Measurements from ENCODE around the gene BCAS4. TPM values are rescaled to one million over a fixed set of nuclear protein-coding genes. Genes with fewer than 3 reads are reported as not detected.

Gene BCAS4
- total RNA-seq, 1 experiment from 2014 or later, result 25.8 TPM

DNA sequence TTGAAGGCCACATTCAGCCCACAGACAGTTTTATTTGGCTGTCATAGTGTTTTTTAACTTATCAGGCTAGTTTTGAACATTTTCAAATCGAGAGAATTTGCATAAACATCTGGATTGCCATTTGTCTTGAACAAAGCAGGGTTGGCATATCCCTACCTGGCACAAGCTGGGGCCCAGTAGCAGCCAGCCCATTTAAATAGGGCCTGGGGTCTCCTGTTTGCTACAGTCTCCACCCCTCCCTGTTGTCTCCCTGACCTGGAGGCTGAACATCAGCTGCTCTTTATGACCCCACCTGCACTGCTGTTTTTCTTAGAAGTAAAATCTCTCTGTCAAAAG, 10.5 kb downstream of the BCAS4 start:
- TF ChIP-seq, protein P1, sequence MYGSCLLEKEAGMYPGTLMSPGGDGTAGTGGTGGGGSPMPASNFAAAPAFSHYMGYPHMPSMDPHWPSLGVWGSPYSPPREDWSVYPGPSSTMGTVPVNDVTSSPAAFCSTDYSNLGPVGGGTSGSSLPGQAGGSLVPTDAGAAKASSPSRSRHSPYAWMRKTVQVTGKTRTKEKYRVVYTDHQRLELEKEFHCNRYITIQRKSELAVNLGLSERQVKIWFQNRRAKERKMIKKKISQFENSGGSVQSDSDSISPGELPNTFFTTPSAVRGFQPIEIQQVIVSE (CRISPR knock-in tag; IDR thresholded peaks at IDR 0.05; ENCODE audit: borderline replicate concordance), result no peak
- TF ChIP-seq, protein P2, sequence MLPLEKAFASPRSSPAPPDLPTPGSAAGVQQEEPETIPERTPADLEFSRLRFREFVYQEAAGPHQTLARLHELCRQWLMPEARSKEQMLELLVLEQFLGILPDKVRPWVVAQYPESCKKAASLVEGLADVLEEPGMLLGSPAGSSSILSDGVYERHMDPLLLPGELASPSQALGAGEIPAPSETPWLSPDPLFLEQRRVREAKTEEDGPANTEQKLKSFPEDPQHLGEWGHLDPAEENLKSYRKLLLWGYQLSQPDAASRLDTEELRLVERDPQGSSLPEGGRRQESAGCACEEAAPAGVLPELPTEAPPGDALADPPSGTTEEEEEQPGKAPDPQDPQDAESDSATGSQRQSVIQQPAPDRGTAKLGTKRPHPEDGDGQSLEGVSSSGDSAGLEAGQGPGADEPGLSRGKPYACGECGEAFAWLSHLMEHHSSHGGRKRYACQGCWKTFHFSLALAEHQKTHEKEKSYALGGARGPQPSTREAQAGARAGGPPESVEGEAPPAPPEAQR (CRISPR knock-in tag; IDR thresholded peaks at IDR 0.05), result no peak
- TF ChIP-seq ZNF219 (CRISPR knock-in tag; IDR thresholded peaks at IDR 0.05; ENCODE audit: borderline replicate concordance) (no peak), JAZF1 (CRISPR knock-in tag; IDR thresholded peaks at IDR 0.05) (no peak), NR1H2 (CRISPR knock-in tag; IDR thresholded peaks at IDR 0.05) (no peak), SOX15 (CRISPR knock-in tag; IDR thresholded peaks at IDR 0.05) (no peak), ZNF317 (CRISPR knock-in tag; IDR thresholded peaks at IDR 0.05; ENCODE audit: borderline replicate concordance, low read depth) (no peak), SMAD4 (CRISPR knock-in tag; IDR thresholded peaks at IDR 0.05) (no peak), KAT7 (CRISPR knock-in tag; IDR thresholded peaks at IDR 0.05; ENCODE audit: borderline replicate concordance) (no peak), RELA (CRISPR knock-in tag; IDR thresholded peaks at IDR 0.05; ENCODE audit: borderline replicate concordance) (no peak), NR2C2 (CRISPR knock-in tag; IDR thresholded peaks at IDR 0.05) (no peak), ELF4 (CRISPR knock-in tag; IDR thresholded peaks at IDR 0.05; ENCODE audit: low read depth) (no peak), ZNF423 (CRISPR knock-in tag; IDR thresholded peaks at IDR 0.05) (no peak)
- TF ChIP-seq, protein P3, sequence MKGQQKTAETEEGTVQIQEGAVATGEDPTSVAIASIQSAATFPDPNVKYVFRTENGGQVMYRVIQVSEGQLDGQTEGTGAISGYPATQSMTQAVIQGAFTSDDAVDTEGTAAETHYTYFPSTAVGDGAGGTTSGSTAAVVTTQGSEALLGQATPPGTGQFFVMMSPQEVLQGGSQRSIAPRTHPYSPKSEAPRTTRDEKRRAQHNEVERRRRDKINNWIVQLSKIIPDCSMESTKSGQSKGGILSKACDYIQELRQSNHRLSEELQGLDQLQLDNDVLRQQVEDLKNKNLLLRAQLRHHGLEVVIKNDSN (CRISPR knock-in tag; IDR thresholded peaks at IDR 0.05), result no peak
- TF ChIP-seq, protein P4, sequence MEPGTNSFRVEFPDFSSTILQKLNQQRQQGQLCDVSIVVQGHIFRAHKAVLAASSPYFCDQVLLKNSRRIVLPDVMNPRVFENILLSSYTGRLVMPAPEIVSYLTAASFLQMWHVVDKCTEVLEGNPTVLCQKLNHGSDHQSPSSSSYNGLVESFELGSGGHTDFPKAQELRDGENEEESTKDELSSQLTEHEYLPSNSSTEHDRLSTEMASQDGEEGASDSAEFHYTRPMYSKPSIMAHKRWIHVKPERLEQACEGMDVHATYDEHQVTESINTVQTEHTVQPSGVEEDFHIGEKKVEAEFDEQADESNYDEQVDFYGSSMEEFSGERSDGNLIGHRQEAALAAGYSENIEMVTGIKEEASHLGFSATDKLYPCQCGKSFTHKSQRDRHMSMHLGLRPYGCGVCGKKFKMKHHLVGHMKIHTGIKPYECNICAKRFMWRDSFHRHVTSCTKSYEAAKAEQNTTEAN (CRISPR knock-in tag; IDR thresholded peaks at IDR 0.05), result no peak
- TF ChIP-seq, protein P5, sequence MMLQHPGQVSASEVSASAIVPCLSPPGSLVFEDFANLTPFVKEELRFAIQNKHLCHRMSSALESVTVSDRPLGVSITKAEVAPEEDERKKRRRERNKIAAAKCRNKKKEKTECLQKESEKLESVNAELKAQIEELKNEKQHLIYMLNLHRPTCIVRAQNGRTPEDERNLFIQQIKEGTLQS (CRISPR knock-in tag; conservative IDR thresholded peaks at IDR 0.05), result no peak
- TF ChIP-seq, protein P6, sequence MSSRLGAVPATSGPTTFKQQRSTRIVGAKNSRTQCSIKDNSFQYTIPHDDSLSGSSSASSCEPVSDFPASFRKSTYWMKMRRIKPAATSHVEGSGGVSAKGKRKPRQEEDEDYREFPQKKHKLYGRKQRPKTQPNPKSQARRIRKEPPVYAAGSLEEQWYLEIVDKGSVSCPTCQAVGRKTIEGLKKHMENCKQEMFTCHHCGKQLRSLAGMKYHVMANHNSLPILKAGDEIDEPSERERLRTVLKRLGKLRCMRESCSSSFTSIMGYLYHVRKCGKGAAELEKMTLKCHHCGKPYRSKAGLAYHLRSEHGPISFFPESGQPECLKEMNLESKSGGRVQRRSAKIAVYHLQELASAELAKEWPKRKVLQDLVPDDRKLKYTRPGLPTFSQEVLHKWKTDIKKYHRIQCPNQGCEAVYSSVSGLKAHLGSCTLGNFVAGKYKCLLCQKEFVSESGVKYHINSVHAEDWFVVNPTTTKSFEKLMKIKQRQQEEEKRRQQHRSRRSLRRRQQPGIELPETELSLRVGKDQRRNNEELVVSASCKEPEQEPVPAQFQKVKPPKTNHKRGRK (CRISPR knock-in tag; IDR thresholded peaks at IDR 0.05; ENCODE audit: borderline replicate concordance), result no peak
- CTCF ChIA-PET, result interaction anchor here (1.0 to 1.4 kb wide), 2 partner anchors 11 to 14 kb away, joined by 4 read pairs; partner anchors contain the start of gene BCAS4
- Mint-ChIP-seq H3K4me1 (peaks cover 24% of the 10 kb centered on the region), H3K27me3 (ENCODE audit: low read depth) (no peaks in the 10 kb centered on the region), H3K4me3 (no peak overlapping the region), H3K36me3 (no peaks in the 10 kb centered on the region), H3K9me3 (no peaks in the 10 kb centered on the region), H3K27ac (no peak overlapping the region; the same call in 1 of the 2 replicates)
- ATAC-seq (no peak), DNase-seq (ENCODE audit: low spot score) (no peak)
- POLR2A ChIA-PET, result no interaction called here

DNA sequence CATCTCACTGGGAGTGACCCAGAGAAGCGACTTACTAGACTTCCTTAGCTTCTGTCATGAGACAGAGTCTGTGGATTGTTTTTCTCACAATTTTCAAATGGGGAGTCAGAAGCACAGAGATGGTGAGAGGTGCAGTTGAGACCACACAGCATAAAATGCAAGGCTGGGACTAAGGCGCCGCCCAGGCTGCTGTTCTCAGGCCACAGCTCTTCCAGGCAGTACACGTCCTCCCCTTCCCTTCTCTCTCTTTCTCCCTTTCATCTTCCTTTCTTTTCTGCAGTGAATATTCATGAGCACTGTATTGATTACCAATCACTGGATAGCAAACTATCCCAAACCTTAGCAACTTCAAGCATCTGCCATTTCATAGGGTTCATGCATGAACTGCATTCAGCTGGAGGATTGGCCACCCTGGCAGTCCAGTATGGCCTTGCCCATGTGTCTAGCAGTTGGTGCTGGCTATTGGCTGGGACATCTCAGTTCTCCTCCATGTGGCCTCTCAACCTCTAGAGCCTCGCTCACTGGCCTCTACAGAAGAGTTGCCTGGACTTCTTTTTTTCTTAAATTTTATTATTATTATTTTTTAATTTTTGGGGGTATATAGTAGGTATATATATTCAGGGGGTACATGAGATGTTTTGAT, 11.4 kb downstream of the BCAS4 start:
- no peak overlapping the region for H3K27ac Mint-ChIP-seq
- CTCF ChIA-PET, result interaction anchor here (1.0 to 1.6 kb wide), 3 partner anchors 11 to 15 kb away, joined by 4 to 6 read pairs (median 4); partner anchors contain the start of gene BCAS4
- no peak for ATAC-seq
- TF ChIP-seq, protein P7, sequence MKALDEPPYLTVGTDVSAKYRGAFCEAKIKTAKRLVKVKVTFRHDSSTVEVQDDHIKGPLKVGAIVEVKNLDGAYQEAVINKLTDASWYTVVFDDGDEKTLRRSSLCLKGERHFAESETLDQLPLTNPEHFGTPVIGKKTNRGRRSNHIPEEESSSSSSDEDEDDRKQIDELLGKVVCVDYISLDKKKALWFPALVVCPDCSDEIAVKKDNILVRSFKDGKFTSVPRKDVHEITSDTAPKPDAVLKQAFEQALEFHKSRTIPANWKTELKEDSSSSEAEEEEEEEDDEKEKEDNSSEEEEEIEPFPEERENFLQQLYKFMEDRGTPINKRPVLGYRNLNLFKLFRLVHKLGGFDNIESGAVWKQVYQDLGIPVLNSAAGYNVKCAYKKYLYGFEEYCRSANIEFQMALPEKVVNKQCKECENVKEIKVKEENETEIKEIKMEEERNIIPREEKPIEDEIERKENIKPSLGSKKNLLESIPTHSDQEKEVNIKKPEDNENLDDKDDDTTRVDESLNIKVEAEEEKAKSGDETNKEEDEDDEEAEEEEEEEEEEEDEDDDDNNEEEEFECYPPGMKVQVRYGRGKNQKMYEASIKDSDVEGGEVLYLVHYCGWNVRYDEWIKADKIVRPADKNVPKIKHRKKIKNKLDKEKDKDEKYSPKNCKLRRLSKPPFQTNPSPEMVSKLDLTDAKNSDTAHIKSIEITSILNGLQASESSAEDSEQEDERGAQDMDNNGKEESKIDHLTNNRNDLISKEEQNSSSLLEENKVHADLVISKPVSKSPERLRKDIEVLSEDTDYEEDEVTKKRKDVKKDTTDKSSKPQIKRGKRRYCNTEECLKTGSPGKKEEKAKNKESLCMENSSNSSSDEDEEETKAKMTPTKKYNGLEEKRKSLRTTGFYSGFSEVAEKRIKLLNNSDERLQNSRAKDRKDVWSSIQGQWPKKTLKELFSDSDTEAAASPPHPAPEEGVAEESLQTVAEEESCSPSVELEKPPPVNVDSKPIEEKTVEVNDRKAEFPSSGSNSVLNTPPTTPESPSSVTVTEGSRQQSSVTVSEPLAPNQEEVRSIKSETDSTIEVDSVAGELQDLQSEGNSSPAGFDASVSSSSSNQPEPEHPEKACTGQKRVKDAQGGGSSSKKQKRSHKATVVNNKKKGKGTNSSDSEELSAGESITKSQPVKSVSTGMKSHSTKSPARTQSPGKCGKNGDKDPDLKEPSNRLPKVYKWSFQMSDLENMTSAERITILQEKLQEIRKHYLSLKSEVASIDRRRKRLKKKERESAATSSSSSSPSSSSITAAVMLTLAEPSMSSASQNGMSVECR (CRISPR knock-in tag; IDR thresholded peaks at IDR 0.05; ENCODE audit: borderline replicate concordance), result no peak
- TF ChIP-seq ZNF121 (CRISPR knock-in tag; IDR thresholded peaks at IDR 0.05) (no peak), EMX1 (CRISPR knock-in tag; IDR thresholded peaks at IDR 0.05) (no peak), TP53 (CRISPR knock-in tag; IDR thresholded peaks at IDR 0.05) (no peak), ETV6 (CRISPR knock-in tag; IDR thresholded peaks at IDR 0.05) (no peak)
- TF ChIP-seq, protein P8, sequence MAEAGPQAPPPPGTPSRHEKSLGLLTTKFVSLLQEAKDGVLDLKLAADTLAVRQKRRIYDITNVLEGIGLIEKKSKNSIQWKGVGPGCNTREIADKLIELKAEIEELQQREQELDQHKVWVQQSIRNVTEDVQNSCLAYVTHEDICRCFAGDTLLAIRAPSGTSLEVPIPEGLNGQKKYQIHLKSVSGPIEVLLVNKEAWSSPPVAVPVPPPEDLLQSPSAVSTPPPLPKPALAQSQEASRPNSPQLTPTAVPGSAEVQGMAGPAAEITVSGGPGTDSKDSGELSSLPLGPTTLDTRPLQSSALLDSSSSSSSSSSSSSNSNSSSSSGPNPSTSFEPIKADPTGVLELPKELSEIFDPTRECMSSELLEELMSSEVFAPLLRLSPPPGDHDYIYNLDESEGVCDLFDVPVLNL (CRISPR knock-in tag; IDR thresholded peaks at IDR 0.05; ENCODE audit: borderline replicate concordance, low read depth), result no peak
- TF ChIP-seq, protein P3 (CRISPR knock-in tag; IDR thresholded peaks at IDR 0.05), result no peak

More for the DNA sequence above, 11.4 kb downstream of the BCAS4 start:
- POLR2A ChIA-PET, result no interaction called here
- Mint-ChIP-seq H3K27me3 (ENCODE audit: low read depth) (no peaks in the 10 kb centered on the region; the same call in 1 of the 2 replicates), H3K4me1 (peaks cover 24% of the 10 kb centered on the region), H3K9me3 (no peaks in the 10 kb centered on the region), H3K36me3 (no peaks in the 10 kb centered on the region), H3K4me3 (no peak overlapping the region)
- DNase-seq (ENCODE audit: low spot score), result no peak
